ENCODE measurements around the gene PKD2. TPM values are rescaled to one million over a fixed set of nuclear protein-coding genes. Genes with fewer than 3 reads are reported as not detected.

Gene PKD2
- 10 to 100 TPM; 10.8 to 36.7 (median 18.2) TPM for total RNA-seq

- peaks cover 40% of the 10 kb centered on the region for H3K4me1 ChIP-seq
- no peaks in the 10 kb centered on the region for H3K36me3 ChIP-seq
- peak within 1 kb of the TSS; percentile 91 for H3K27ac ChIP-seq
- WGBS: under 1% methylated on average over 47 of the region's 116 CpGs
- H3K4me3 ChIP-seq: peak within 1 kb of the TSS; percentile 95
- no peaks in the 10 kb centered on the region for H3K9me3 ChIP-seq
- peak; percentile 87 for DNase-seq (ENCODE audit: low spot score in 2 of 2)
- H3K27me3 ChIP-seq: no peaks in the 10 kb centered on the region
- peak in 1 of 2 donors; percentile 65 for TF ChIP-seq POLR2A (IDR thresholded peaks at IDR 0.05)
- TF ChIP-seq POLR2AphosphoS5 (IDR thresholded peaks at IDR 0.05): no peak
- TF ChIP-seq CTCF (IDR thresholded peaks at IDR 0.05): no peak
Observed at GRCh38 chr4:88007304-88008121, at the start of gene PKD2. Gene PKD2 (plus strand): TSS chr4:88007635. CDS start chr4:88007734, 99 bp downstream.

- Histone ChIP-seq H3K4me1 (no peaks in the 10 kb centered on the region), H3K36me3 (no peaks in the 10 kb centered on the region), H3K27me3 (peaks cover 7% of the 10 kb centered on the region), H3K4me3 (no peak overlapping the region), H3K27ac (no peak overlapping the region), H3K9me3 (no peaks in the 10 kb centered on the region)
- no peak for TF ChIP-seq POLR2AphosphoS5 (IDR thresholded peaks at IDR 0.05)
- no peak for TF ChIP-seq POLR2A (IDR thresholded peaks at IDR 0.05)
- TF ChIP-seq CTCF (IDR thresholded peaks at IDR 0.05): no peak
- no peak for TF ChIP-seq EP300 (IDR thresholded peaks at IDR 0.05)
- no peak for DNase-seq (ENCODE audit: low spot score in 2 of 2)
- 50% methylated on average over 1 of the region's 1 CpG for WGBS
Observed at GRCh38 chr4:87961993-87962392, 45.4 kb upstream of the PKD2 start.

GRCh38 chr4:87962398-87963146 lies 44.9 kb upstream of the PKD2 start:
- Histone ChIP-seq H3K27me3 (peaks cover 7% of the 10 kb centered on the region), H3K36me3 (no peaks in the 10 kb centered on the region), H3K27ac (no peak overlapping the region), H3K9me3 (no peaks in the 10 kb centered on the region), H3K4me1 (no peaks in the 10 kb centered on the region), H3K4me3 (no peak overlapping the region)
- no peak for DNase-seq (ENCODE audit: low spot score in 2 of 2)
- TF ChIP-seq CTCF (IDR thresholded peaks at IDR 0.05) (no peak), POLR2AphosphoS5 (IDR thresholded peaks at IDR 0.05) (no peak), EP300 (IDR thresholded peaks at IDR 0.05) (no peak), POLR2A (IDR thresholded peaks at IDR 0.05) (no peak)
- WGBS: 75% methylated on average over 5 of the region's 5 CpGs

GRCh38 chr4:87965501-87965975 lies 41.9 kb upstream of the PKD2 start:
- no peak overlapping the region for H3K27ac ChIP-seq
- H3K4me3 ChIP-seq: no peak overlapping the region
- TF ChIP-seq EP300 (IDR thresholded peaks at IDR 0.05) (no peak), POLR2AphosphoS5 (IDR thresholded peaks at IDR 0.05) (no peak)
- no peaks in the 10 kb centered on the region for H3K9me3 ChIP-seq
- DNase-seq (ENCODE audit: low spot score in 2 of 2): no peak
- no peaks in the 10 kb centered on the region for H3K36me3 ChIP-seq
- peaks cover 12% of the 10 kb centered on the region for H3K27me3 ChIP-seq
- H3K4me1 ChIP-seq: no peaks in the 10 kb centered on the region
- WGBS: 93% methylated on average over 10 of the region's 21 CpGs

GRCh38 chr4:87966095-87966496 lies 41.3 kb upstream of the PKD2 start:
- WGBS: 96% methylated on average over 4 of the region's 9 CpGs
- Histone ChIP-seq H3K36me3 (no peaks in the 10 kb centered on the region), H3K4me3 (no peak overlapping the region), H3K27ac (no peak overlapping the region), H3K4me1 (no peaks in the 10 kb centered on the region), H3K9me3 (no peaks in the 10 kb centered on the region), H3K27me3 (peaks cover 12% of the 10 kb centered on the region)
- DNase-seq (ENCODE audit: low spot score in 2 of 2): no peak
- TF ChIP-seq POLR2A (IDR thresholded peaks at IDR 0.05) (no peak), POLR2AphosphoS5 (IDR thresholded peaks at IDR 0.05) (no peak), CTCF (IDR thresholded peaks at IDR 0.05) (no peak), EP300 (IDR thresholded peaks at IDR 0.05) (no peak)
